GM12891 (cell line): ENCODE results near the gene MATN4.

Source experiments
- DNase-seq: peaks from one replicate; pipeline ENCODE4 v3.0.0; 2011; ENCODE audit warnings: low spot score; ENCODE audit not compliant: insufficient read length
- FAIRE-seq: peaks from 2 replicates; lab custom pipeline; 2011; peaks lifted over from hg19 to GRCh38; lab: Jason Lieb, UNC
- PAX5 ChIP-seq: IDR thresholded peaks from 2 replicates; pipeline ENCODE4 v1.6.1; 2011; ENCODE audit warnings: low read length, moderate library complexity, mild to moderate bottlenecking; ENCODE audit not compliant: insufficient read depth, severe bottlenecking
- POLR2A ChIP-seq: IDR thresholded peaks from 2 replicates; pipeline ENCODE4 v1.6.1; 2011; ENCODE audit warnings: low read depth, low read length, control low read depth
- POLR2AphosphoS5 ChIP-seq: IDR thresholded peaks from 2 replicates; pipeline ENCODE4 v1.6.1; 2011; ENCODE audit warnings: low read depth, low read length, control low read depth
- POU2F2 ChIP-seq: IDR thresholded peaks from 2 replicates; pipeline ENCODE4 v1.6.1; 2011; ENCODE audit warnings: low read depth, mild to moderate bottlenecking, control low read depth, low read length, moderate library complexity
- SPI1 ChIP-seq: IDR thresholded peaks from 2 replicates; pipeline ENCODE4 v1.6.1; 2011; ENCODE audit warnings: low read depth, low read length, control low read depth
- TAF1 ChIP-seq: IDR thresholded peaks from 2 replicates; pipeline ENCODE4 v1.6.1; 2011; ENCODE audit warnings: low read depth, low read length, control low read depth

Gene MATN4

DNA sequence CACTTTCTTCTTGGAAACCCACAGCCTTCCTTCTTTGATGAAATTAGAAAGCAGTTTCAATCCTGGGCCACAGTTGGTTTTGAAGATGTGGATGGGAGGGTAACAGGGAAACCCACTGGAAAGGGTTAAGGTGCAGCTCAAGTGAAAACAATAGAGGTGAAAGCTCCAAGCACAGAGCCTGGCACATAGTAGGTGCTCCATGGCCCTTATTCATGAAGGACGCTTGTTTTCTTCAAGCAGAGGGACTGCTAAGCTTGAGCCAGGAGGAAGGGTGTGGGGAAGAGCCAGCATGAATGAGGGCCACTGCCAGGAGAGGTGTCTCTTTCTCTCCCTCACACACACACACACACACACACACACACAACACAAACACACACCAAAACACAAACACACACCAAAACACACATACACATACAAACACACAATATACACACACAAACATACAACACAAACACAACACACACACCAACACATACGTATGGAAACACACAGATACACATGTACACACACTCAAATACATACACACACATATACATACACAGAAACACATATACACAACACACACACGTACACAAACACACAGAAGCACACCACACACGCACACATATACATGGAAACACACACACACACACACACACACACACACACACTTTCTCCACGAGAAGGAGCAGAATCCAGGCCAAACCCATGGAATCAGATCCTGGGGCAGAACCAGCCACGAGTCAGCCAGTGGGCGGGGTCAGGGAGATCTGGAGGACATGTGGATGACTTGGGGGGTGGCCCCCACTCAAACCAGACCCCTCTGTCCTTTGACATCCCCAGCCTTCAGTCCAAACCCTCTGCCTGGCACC is 25.2 kb downstream of the MATN4 start:
- no peak for TF ChIP-seq TAF1
- DNase-seq (no peak), FAIRE-seq (no peak)

- no peak for DNase-seq
- TF ChIP-seq SPI1: no peak
- no peak for TF ChIP-seq POLR2A
- no peak for TF ChIP-seq PAX5
- no peak for TF ChIP-seq TAF1
- no peak for TF ChIP-seq POLR2AphosphoS5
- TF ChIP-seq POU2F2: no peak
- no peak for FAIRE-seq
Measured at GRCh38 chr20:45279992-45280391, 28.1 kb downstream of the MATN4 start.

DNA sequence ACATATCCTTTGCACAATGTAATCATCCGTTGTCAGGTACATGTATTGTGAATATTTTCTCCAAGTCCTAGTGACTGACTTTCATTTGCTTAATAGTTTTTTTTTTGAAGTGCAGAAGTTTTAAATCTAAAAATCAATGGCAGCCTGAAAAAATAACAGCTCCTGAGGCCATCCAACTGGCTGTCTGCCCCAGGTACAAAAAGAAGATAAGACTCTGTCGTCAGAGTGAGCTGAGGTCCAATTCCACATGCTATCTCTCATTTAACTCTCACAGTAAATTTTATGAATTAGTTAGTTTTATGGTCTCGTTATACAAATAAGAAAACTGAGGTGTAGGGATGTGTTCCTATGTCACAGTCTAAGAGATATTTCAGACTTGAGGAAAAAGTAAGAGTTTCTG is 32.8 kb downstream of the MATN4 start:
- no peak for FAIRE-seq
- TF ChIP-seq PAX5 (no peak), POU2F2 (no peak), POLR2A (no peak), SPI1 (no peak), TAF1 (no peak), POLR2AphosphoS5 (no peak)
- DNase-seq: no peak

GRCh38 chr20:45269754-45270270 is 38.3 kb downstream of the MATN4 start:
- no peak for TF ChIP-seq TAF1
- TF ChIP-seq POU2F2: no peak
- TF ChIP-seq POLR2AphosphoS5: no peak
- TF ChIP-seq SPI1: no peak
- TF ChIP-seq POLR2A: no peak
- no peak for TF ChIP-seq PAX5
- FAIRE-seq: no peak

GRCh38 chr20:45269056-45269455 is 39.0 kb downstream of the MATN4 start:
- TF ChIP-seq POU2F2: no peak
- TF ChIP-seq SPI1: no peak
- no peak for TF ChIP-seq PAX5
- TF ChIP-seq TAF1: no peak
- TF ChIP-seq POLR2AphosphoS5: no peak
- TF ChIP-seq POLR2A: no peak
- DNase-seq (no peak), FAIRE-seq (no peak)

More at GRCh38 chr20:45269754-45270270, 38.3 kb downstream of the MATN4 start:
- no peak for DNase-seq

- FAIRE-seq: no peak
Measured at GRCh38 chr20:45268531-45268930, 39.6 kb downstream of the MATN4 start.

GRCh38 chr20:45266977-45267376 is 41.1 kb downstream of the MATN4 start:
- TF ChIP-seq PAX5 (no peak), POLR2AphosphoS5 (no peak), TAF1 (no peak), SPI1 (no peak), POU2F2 (no peak)
- no peak for DNase-seq
- no peak for FAIRE-seq

More at GRCh38 chr20:45268531-45268930, 39.6 kb downstream of the MATN4 start:
- TF ChIP-seq POLR2AphosphoS5: no peak
- DNase-seq: no peak

- TF ChIP-seq PAX5 (no peak), POLR2A (no peak), TAF1 (no peak), POU2F2 (no peak), SPI1 (no peak), POLR2AphosphoS5 (no peak)
- FAIRE-seq (no peak), DNase-seq (no peak)
Measured at GRCh38 chr20:45263556-45264266, 44.4 kb downstream of the MATN4 start.

- FAIRE-seq (no peak), DNase-seq (no peak)
- no peak for TF ChIP-seq TAF1
- no peak for TF ChIP-seq POLR2AphosphoS5
- TF ChIP-seq PAX5: no peak
- TF ChIP-seq POLR2A: no peak
- no peak for TF ChIP-seq SPI1
- no peak for TF ChIP-seq POU2F2
Measured at GRCh38 chr20:45258664-45259063, 49.4 kb downstream of the MATN4 start.

GRCh38 chr20:45258259-45258658 is 49.8 kb downstream of the MATN4 start:
- no peak for FAIRE-seq
- TF ChIP-seq POLR2AphosphoS5 (no peak), PAX5 (no peak), TAF1 (no peak), POLR2A (no peak), POU2F2 (no peak), SPI1 (no peak)
- DNase-seq: no peak
